ENCODE results near the gene TNIP2. TPM values are rescaled to one million over a fixed set of nuclear protein-coding genes. Genes with fewer than 3 reads are reported as not detected.

TNIP2 gene
- total RNA-seq, 1 experiment from 2014 or later = 41.0 TPM

- Histone ChIP-seq H3K9ac (ENCODE audit: low read length) (no peak overlapping the region), H3K36me3 (ENCODE audit: control insufficient read depth in 1 of 2, insufficient read depth in 2 of 2, low read length in 2 of 2) (peaks cover 6 to 10% of the 10 kb centered on the region in 2 experiments), H3K4me1 (ENCODE audit: control insufficient read depth in 1 of 2, insufficient read depth in 2 of 2, low read length in 2 of 2) (no peaks in the 10 kb centered on the region), H3K27ac (ENCODE audit: low read depth, low read length) (no peak overlapping the region), H3K9me3 (ENCODE audit: control insufficient read depth in 1 of 2, insufficient read depth in 1 of 2, low read depth in 1 of 2, low read length in 2 of 2) (no peaks in the 10 kb centered on the region), H3K79me2 (ENCODE audit: insufficient read depth, low read length) (no peaks in the 10 kb centered on the region), H2AFZ (ENCODE audit: low read depth, low read length, poor library complexity, severe bottlenecking) (no peak overlapping the region), H3K9me2 (ENCODE audit: insufficient read depth) (no peaks in the 10 kb centered on the region), H3K27me3 (ENCODE audit: insufficient read depth, low read length) (no peaks in the 10 kb centered on the region), H4K20me1 (ENCODE audit: insufficient read depth) (no peaks in the 10 kb centered on the region), H3K4me3 (replicated peaks in 1 of 2; ENCODE audit: low read depth in 1 of 2, low read length in 2 of 2) (no peak overlapping the region), H3K4me2 (ENCODE audit: low read length) (no peak overlapping the region)
- no peak for DNase-seq (ENCODE audit: low read depth, low spot score)
- BruUV-seq (replicated peaks) = no TSS peak
- TF ChIP-seq ELF1 (IDR thresholded peaks at IDR 0.05; ENCODE audit: borderline replicate concordance, low read depth) (no peak), POLR2A (IDR thresholded peaks at IDR 0.05; ENCODE audit: borderline replicate concordance, extremely low read depth, insufficient read depth, insufficient read length) (no peak), FOSL1 (IDR thresholded peaks at IDR 0.05; ENCODE audit: low read depth) (no peak), CTCF (IDR thresholded peaks at IDR 0.05 in 2 of 3, conservative IDR thresholded peaks at IDR 0.05 in 1 of 3; ENCODE audit: borderline replicate concordance in 1 of 3, insufficient read depth in 1 of 3, low read depth in 2 of 3, low read length in 2 of 3) (no peak), YY1 (IDR thresholded peaks at IDR 0.05; ENCODE audit: extremely low read depth, insufficient replicate concordance, low read depth, low read length) (no peak), EZH2 (IDR thresholded peaks at IDR 0.05) (no peak), ZBTB33 (IDR thresholded peaks at IDR 0.05; ENCODE audit: extremely low read depth, insufficient replicate concordance, low read length) (no peak), MAX (IDR thresholded peaks at IDR 0.05) (no peak), CBX3 (IDR thresholded peaks at IDR 0.05; ENCODE audit: low read depth) (no peak), SRF (IDR thresholded peaks at IDR 0.05; ENCODE audit: low read depth) (no peak), SIN3A (IDR thresholded peaks at IDR 0.05; ENCODE audit: low read depth) (no peak), CEBPB (IDR thresholded peaks at IDR 0.05; ENCODE audit: low read depth) (no peak), ZNF274 (IDR thresholded peaks at IDR 0.05; ENCODE audit: low read depth, low read length) (no peak), SP1 (IDR thresholded peaks at IDR 0.05; ENCODE audit: low read depth) (no peak), POLR2AphosphoS5 (IDR thresholded peaks at IDR 0.05; ENCODE audit: low read depth, low read length) (no peak), TCF7L2 (IDR thresholded peaks at IDR 0.05; ENCODE audit: borderline replicate concordance, extremely low read depth, insufficient read depth, insufficient read length) (no peak), ZFX (IDR thresholded peaks at IDR 0.05) (no peak), EZH2phosphoT487 (IDR thresholded peaks at IDR 0.05; ENCODE audit: borderline replicate concordance) (no peak), JUND (IDR thresholded peaks at IDR 0.05) (no peak), RAD21 (IDR thresholded peaks at IDR 0.05; ENCODE audit: low read depth) (no peak)
- intact Hi-C loops (cut with micrococcal nuclease) = no loop called here
- ATAC-seq = no peak
- ChIA-PET POLR2A (no interaction called here), RAD21 (ENCODE audit: low non-redundant PET in 1 of 2, low total read pairs in 2 of 2, uncharacterized antibody in 2 of 2, unreplicated experiment in 2 of 2) (no interaction called here), CTCF (no interaction called here)
Observed at GRCh38 chr4:2723751-2724150, 32.4 kb downstream of the TNIP2 start.

Data from HCT116 (cell line).